Stimulated activated CD4-positive, alpha-beta T cell treated with anti-CD3 and anti-CD28 coated beads, TNF-alpha, amount 100 ng/mL, for 48 hours (primary cell): ENCODE measurements around the gene KCNJ3.

Experiments used
- DNase-seq, 3 donors: peaks; one replicate each; pipeline ENCODE4 v3.0.0-alpha.2; 2020; ENCODE audit warnings: low read depth in 3 of 3

The KCNJ3 gene

GRCh38 chr2:154706660-154707059, 8.2 kb downstream of the KCNJ3 start:
- no peak for DNase-seq

DNA sequence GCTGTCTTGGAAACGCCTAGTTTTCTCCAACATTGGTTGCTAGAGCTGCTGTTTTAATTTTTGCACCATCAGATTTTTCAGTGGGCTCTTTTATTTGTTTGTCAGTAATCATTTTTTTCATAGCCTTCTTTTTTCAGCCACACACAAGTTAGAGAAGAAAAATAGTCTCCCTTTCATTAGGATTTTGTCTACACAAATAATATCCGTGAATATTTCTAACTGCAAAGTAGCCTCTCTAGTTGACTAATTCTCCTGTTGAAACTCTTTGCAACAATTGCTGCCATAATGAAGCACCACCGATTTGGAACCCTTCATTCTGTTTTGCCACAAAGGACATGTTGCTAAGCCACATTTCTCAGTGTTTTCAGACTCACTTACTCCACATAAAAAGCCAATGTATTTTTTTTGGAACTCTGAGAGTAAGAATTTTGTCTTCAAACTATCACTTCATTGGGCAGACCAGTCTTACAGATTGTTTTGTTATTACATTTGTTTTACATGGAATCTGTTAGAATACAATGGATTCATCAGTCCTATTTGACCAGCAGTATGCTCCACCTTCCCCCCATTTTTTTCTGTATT, 9.6 kb downstream of the KCNJ3 start:
- no peak for DNase-seq

DNA sequence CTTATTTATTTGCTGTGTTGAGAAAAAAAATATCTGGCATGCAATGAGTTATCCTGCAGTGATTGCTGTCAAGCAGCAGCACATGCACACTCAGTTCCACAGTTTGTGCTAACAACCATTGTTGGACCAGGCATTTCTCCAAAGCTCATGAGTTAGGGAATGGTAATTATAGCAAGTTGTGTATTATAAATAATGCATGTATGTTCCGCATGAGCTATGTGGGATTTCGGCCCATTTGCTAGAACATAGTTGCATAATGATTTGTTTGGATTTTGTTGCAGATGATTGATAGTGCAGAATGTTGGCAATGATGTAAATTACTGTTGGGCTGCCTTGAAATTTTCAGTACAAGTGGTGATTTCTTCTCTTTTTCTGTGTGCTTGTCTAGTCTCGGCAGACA, 10.7 kb downstream of the KCNJ3 start:
- no peak for DNase-seq

GRCh38 chr2:154710078-154710477, 11.6 kb downstream of the KCNJ3 start:
- no peak for DNase-seq

DNA sequence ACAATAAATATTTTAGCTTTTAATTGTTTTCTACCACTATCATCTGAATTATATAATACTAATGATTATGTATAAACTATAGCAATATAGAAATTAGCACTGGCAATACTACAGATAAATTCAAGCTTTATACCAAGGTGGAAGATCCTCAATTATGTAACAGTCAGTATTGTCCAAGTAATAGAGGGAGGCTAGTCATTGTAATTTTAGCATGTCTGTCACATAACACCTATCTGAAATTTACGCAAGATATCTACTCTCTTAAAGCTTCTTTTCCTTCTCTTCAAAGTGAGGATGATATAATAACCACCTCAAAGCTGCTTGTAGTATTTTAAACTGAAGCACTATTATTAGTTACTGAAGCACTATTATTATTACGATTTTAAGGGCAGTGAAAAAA, 12.2 kb downstream of the KCNJ3 start:
- no peak for DNase-seq

- DNase-seq, result no peak
Observed at GRCh38 chr2:154713675-154714074, 15.2 kb downstream of the KCNJ3 start.

DNA sequence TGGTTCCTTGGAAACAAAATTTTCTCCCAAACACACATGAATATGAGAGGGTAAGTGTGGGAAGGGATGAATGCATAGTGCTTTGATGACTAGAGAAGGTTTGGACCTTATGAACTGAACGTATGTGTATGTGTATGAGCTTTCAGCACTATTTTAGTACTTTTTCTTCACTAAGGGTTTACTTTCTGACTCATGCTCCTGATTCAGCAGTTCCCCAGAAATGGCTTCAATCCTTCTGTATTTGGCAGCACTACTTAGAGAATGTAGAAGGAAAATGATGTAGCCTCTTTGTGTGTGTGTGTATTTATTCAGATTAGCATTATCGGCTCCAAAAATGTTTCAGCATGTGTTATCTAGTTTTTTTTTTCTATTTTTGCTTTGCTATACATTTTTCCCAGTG, 22.2 kb downstream of the KCNJ3 start:
- no peak for DNase-seq

DNA sequence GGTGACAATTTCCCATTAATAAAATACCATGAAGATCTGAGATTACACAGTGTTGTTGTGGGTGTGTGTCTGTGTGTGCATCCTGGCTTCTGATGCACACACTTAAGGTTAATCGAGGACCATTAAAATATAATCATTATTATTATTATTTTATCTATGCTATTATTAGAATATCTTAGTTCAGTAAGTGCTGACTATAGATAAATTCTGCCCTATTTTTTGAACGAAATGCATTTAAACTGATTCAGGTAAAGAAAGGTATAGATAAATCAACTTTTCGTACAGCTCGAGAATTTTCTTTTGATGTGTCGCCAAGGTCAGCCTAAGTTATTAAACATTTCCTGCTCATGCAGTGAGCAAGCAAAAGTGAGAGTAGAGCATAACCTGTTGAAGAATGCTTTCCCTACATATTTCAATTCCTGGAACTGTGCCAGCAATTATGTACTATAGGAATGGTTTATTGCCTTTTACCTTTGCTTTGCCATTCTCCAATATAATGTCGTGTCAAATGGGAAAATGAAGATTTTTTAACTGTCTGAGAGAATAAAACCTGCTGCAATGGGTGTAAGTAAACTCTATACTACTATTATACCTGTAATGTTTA, 25.8 kb downstream of the KCNJ3 start:
- no peak for DNase-seq

GRCh38 chr2:154740361-154740760, 41.9 kb downstream of the KCNJ3 start:
- no peak for DNase-seq

GRCh38 chr2:154758871-154759270, 60.4 kb downstream of the KCNJ3 start:
- DNase-seq, result no peak

GRCh38 chr2:154762638-154763037, 64.1 kb downstream of the KCNJ3 start:
- DNase-seq, result no peak

DNA sequence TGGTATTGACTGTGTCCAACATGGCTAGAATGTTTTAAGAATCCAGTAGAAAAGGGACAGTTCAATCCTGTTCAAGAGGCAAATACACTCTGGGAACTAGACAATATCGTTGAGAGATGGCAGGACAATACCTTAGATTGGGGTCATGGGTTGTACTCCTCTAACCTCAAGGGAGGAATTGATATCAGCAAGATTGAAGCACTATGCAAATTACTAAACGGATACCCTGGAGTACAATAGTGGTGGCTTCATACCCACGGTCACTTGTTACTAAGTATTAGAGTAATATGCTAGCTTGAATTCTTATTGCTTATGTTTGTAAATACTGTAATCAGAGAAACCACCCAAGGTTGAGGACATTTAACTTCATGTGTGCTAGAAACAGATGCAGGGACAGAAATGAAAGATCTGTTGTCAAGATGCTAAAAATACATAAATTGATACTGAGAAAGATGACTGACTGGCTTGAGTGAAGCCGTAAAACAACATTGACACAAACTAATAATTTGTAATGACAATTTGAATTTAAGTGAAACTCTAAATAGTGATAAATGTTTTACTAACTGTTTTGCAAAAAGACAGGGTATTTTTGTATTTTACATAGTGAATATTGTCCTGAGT, 73.3 kb downstream of the KCNJ3 start:
- DNase-seq, result no peak

DNA sequence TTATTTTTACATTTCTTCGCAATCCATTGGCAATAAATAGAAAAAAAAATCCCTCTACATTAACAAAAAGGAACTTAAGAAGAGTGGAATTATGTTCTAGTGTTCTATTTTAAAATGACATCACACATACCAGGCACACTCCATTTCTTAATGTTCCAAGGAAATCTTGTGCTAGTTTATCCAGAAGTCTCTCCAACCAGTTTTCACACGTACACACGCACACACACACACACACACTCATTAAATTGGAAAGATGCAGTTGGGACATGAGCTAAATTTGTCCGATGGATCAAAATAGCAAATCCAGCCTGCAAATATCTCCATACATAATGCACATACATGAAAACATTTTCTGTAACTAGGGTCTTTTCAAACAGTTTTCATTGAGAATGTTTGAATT, 78.3 kb downstream of the KCNJ3 start:
- no peak for DNase-seq

DNA sequence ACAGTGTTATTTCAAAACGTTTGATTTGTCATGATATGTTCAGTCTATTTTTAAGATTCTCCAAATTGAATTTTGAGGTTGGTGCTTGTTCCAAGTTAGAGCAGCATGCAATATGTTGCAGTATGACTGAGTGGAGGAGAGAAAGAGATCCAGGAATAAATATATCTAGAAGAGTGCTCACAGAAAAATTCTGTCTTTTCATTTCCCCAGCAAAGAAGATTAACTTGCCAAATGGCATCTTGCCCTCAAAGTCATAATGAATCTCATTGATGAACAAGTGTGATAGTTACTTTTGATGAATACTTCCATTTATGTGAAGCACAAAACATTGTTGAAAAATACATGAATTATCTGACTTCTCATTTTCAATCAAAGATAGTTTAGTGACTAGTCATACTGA, 95.9 kb downstream of the KCNJ3 start:
- no peak for DNase-seq

DNA sequence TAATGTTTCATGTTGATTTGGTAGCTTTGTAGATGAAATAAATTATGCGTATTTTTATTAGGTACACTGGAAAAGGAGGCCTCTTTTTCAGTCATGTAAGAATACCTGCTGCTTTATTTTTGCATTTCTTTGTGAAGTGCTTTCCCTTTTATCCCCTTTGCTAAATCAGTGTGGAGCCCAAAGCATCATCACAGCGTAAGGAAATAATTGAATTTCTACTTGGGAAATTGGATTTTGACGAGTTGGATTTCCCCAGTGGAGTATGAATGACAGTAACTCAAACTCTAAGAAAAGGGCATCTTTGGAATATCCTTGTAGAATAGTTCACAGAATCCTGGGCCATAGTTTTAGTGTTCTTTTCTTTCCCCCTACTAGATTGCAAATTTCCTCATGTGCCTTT, 97.2 kb downstream of the KCNJ3 start:
- no peak for DNase-seq

GRCh38 chr2:154804451-154804850, 106.0 kb downstream of the KCNJ3 start:
- DNase-seq, result no peak

GRCh38 chr2:154813636-154814035, 115.1 kb downstream of the KCNJ3 start:
- no peak for DNase-seq

GRCh38 chr2:154814856-154815255, 116.4 kb downstream of the KCNJ3 start:
- DNase-seq, result no peak

DNA sequence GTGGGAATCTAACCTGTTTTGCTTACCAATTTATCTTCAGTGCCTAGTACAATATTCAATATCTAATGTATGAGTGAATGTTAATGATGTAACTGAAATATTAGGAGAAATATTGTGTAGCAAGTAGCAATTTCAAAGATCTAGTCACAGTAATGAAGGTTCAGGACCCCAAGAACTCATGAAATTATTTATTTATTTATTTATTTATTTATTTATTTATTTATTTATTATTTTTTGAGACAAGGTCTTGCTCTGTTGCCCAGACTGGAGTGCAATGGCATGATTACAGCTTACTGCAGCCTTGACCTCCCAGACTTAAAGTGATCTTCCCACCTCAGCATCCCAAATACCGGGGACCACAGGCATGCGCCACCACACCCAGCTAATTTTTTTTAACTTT, 126.9 kb downstream of the KCNJ3 start:
- DNase-seq, result no peak

- DNase-seq, result no peak
Observed at GRCh38 chr2:154826827-154827226, 128.3 kb downstream of the KCNJ3 start.

DNA sequence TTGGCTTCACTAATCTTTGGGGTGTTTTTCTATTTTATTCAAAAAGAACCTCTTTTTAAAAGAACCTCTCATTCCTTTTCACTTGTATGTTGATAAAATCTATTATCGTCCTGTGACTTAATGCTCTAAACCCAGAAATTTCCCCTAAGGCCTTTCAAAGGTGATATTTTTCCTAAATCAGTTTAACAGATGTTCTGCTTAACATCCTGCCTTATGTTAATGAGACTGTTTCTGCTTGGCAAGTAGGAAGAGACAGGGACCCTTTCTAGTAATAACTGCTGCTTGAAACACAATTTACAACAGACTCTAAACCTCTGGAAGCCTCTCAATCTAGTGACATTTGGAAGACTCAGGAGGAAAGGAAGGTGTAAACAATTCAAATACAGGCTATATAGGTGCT, 128.8 kb downstream of the KCNJ3 start:
- DNase-seq, result no peak

GRCh38 chr2:154832711-154833110, 134.2 kb downstream of the KCNJ3 start:
- no peak for DNase-seq

- DNase-seq, result no peak
Observed at GRCh38 chr2:154836632-154837031, 138.1 kb downstream of the KCNJ3 start.

- DNase-seq, result no peak
Observed at GRCh38 chr2:154837035-154837434, 138.5 kb downstream of the KCNJ3 start.
